Vagina (tissue), 2 donors: ENCODE data around the gene DAZAP1. TPM values are rescaled to one million over a fixed set of nuclear protein-coding genes. Genes with fewer than 3 reads are reported as not detected.

Experiments used
- DNase-seq, 2 donors: peaks; one replicate each; pipeline ENCODE4 v3.0.0-alpha.2; 2017; ENCODE audit errors: extremely low spot score in 2 of 2
- H3K27ac ChIP-seq: fragments of 200-600 bp; sonication (generic); one replicate; pipeline ENCODE4 v1.5.1; 2019
- H3K27me3 ChIP-seq: fragments of 200-600 bp; sonication (generic); one replicate; pipeline ENCODE4 v1.5.1; 2019
- H3K36me3 ChIP-seq, 2 donors: fragments of 200-600 bp; sonication (generic); one replicate each; pipeline ENCODE4 v1.5.1; 2017 to 2019
- H3K4me1 ChIP-seq: fragments of 200-600 bp; sonication (generic); one replicate; pipeline ENCODE4 v1.5.1; 2019
- H3K4me3 ChIP-seq, 2 donors: fragments of 200-600 bp; sonication (generic); 1 replicate in 1 of 2; 2 replicates in 1 of 2; pipeline ENCODE4 v1.5.1; 2016 to 2019
- H3K9me3 ChIP-seq: fragments of 200-600 bp; sonication (generic); one replicate; pipeline ENCODE4 v1.5.1; 2019
- POLR2A ChIP-seq, 2 donors: fragments of 450-650 bp; IDR thresholded peaks; one replicate each; pipeline ENCODE4 v1.6.1; 2017; ENCODE audit warnings: antibody characterized with exemption in 2 of 2, mild to moderate bottlenecking in 2 of 2, moderate library complexity in 2 of 2
- POLR2AphosphoS5 ChIP-seq, 2 donors: sonication (generic); formaldehyde crosslinking; IDR thresholded peaks; one replicate each; pipeline ENCODE4 v1.9.0; 2017; ENCODE audit warnings: antibody characterized with exemption in 2 of 2, mild to moderate bottlenecking in 2 of 2, low read depth in 1 of 2; ENCODE audit not compliant: insufficient read depth in 1 of 2
- intact Hi-C: fragments of 100-400 bp; cut with DNase I; formaldehyde crosslinking; loops from one replicate; pipeline ENCODE4 v1.15.1; 2023
- total RNA-seq: library from RNA; depleted of rRNA; stranded (reverse); fragments of >200 nt; gene quantifications from one replicate; pipeline ENCODE4 v1.2.3, GENCODE V29; 2016
- TF ChIP-seq, protein P1 (sequence below), 3 experiments: fragments of 450-650 bp in 2 of 3; fragments of 200-600 bp in 1 of 3; sonication (generic) in 1 of 3; IDR thresholded peaks; one replicate each; pipeline ENCODE4 v1.5.1; 2017 to 2019; ENCODE audit warnings: antibody characterized with exemption in 3 of 3, mild to moderate bottlenecking in 2 of 3, moderate library complexity in 2 of 3

Gene DAZAP1
- total RNA-seq, 1 donor from 2014 or later: 29.7 TPM

- TF ChIP-seq, protein P1, sequence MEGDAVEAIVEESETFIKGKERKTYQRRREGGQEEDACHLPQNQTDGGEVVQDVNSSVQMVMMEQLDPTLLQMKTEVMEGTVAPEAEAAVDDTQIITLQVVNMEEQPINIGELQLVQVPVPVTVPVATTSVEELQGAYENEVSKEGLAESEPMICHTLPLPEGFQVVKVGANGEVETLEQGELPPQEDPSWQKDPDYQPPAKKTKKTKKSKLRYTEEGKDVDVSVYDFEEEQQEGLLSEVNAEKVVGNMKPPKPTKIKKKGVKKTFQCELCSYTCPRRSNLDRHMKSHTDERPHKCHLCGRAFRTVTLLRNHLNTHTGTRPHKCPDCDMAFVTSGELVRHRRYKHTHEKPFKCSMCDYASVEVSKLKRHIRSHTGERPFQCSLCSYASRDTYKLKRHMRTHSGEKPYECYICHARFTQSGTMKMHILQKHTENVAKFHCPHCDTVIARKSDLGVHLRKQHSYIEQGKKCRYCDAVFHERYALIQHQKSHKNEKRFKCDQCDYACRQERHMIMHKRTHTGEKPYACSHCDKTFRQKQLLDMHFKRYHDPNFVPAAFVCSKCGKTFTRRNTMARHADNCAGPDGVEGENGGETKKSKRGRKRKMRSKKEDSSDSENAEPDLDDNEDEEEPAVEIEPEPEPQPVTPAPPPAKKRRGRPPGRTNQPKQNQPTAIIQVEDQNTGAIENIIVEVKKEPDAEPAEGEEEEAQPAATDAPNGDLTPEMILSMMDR (IDR thresholded peaks at IDR 0.05): no peak
- TF ChIP-seq POLR2AphosphoS5 (IDR thresholded peaks at IDR 0.05; ENCODE audit: insufficient read depth in 1 of 2, low read depth in 1 of 2): no peak
- TF ChIP-seq POLR2A (IDR thresholded peaks at IDR 0.05): no peak
- peaks cover 0 to 11% of the 10 kb centered on the region in 2 donors for H3K36me3 ChIP-seq
- no peaks in the 10 kb centered on the region for H3K27me3 ChIP-seq
- H3K27ac ChIP-seq: no peak overlapping the region
- no peaks in the 10 kb centered on the region for H3K9me3 ChIP-seq
- H3K4me1 ChIP-seq: peaks cover 4% of the 10 kb centered on the region
- no peak for DNase-seq
- intact Hi-C loops: no loop called here
- H3K4me3 ChIP-seq: no peak overlapping the region
Observed at GRCh38 chr19:1377965-1378785, 29.2 kb upstream of the DAZAP1 start.

DNA sequence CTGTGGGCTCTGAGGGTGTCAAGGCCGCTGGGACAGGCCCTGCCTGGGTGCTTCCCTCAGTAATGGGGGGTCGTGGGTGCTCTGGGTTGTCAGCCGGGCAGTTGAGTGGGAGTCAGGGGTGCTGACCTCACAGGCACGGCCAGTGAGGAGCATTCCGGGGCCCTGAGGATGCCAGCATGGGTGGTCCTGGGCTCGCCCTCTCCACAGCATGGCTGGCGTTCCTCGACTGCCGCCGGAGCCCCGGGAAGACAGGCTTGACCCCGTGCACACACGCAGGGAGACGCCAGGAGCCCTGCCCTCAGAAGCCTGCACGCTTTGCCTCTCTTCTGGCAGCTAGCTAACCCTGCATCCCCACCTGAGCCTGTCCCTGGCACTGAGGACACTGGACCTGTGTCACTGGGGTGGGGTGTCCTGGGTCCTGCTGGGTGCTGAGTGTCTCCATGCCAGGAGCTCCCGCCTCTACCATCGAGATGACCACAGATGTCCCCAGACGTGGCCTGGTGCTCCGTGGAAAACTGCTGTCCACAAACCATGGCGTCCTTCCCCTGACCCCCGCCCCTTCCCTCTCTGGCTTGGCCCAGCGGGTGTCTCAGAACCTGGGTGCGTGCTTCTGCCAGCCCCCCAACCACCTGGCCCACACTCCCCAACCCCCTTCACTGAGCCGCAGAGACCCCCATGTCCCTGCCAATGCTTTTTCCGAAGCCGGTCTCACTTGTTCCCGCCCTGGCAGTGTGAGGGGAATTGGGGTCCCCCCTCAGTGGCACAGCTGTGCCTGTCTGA lies 28.1 kb upstream of the DAZAP1 start:
- TF ChIP-seq POLR2A (IDR thresholded peaks at IDR 0.05): no peak
- TF ChIP-seq, protein P1 (IDR thresholded peaks at IDR 0.05): no peak
- no peak for TF ChIP-seq POLR2AphosphoS5 (IDR thresholded peaks at IDR 0.05; ENCODE audit: insufficient read depth in 1 of 2, low read depth in 1 of 2)
- Histone ChIP-seq H3K27ac (no peak overlapping the region), H3K9me3 (no peaks in the 10 kb centered on the region), H3K4me3 (no peak overlapping the region), H3K4me1 (peaks cover 8% of the 10 kb centered on the region), H3K27me3 (no peaks in the 10 kb centered on the region), H3K36me3 (peaks cover 0 to 2% of the 10 kb centered on the region in 2 donors)
- intact Hi-C loops: no loop called here
- DNase-seq: no peak

- no peaks in the 10 kb centered on the region for H3K9me3 ChIP-seq
- H3K4me3 ChIP-seq: no peak overlapping the region
- intact Hi-C loops: loop anchor here (10.0 kb wide), 1 partner anchor 105 kb away; the partner anchor contains the start of gene FAM174C
- H3K4me1 ChIP-seq: peaks cover 15% of the 10 kb centered on the region
- H3K27me3 ChIP-seq: no peaks in the 10 kb centered on the region
- H3K27ac ChIP-seq: no peak overlapping the region
- no peaks in the 10 kb centered on the region for H3K36me3 ChIP-seq
- DNase-seq: no peak
- TF ChIP-seq POLR2A (IDR thresholded peaks at IDR 0.05) (no peak), POLR2AphosphoS5 (IDR thresholded peaks at IDR 0.05; ENCODE audit: insufficient read depth in 1 of 2, low read depth in 1 of 2) (no peak)
- TF ChIP-seq, protein P1 (IDR thresholded peaks at IDR 0.05): no peak
Observed at GRCh38 chr19:1379961-1380489, 27.4 kb upstream of the DAZAP1 start.

DNA sequence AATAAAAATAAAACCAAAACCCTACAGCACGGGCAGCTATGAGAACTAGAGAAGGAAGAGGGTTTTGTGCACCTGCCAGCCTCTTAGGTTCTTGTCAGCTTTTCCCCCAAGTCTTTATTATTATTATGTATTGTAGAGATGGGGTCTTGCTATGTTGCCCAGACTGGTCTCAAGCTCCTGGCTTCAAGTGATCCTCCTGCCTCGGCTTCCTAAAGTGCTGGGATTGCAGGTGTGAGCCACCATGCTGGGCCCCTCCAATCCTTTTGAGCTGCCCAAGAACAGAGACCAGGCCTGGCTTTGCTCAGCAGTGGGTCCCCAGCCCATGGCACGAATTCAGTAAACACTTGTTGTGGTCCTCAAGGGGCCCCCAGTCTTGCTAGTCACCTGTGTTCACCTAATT lies 25.1 kb upstream of the DAZAP1 start:
- Histone ChIP-seq H3K27me3 (no peaks in the 10 kb centered on the region), H3K4me1 (peaks cover 36% of the 10 kb centered on the region), H3K36me3 (no peaks in the 10 kb centered on the region), H3K27ac (no peak overlapping the region), H3K9me3 (no peaks in the 10 kb centered on the region), H3K4me3 (no peak overlapping the region)
- no peak for DNase-seq
- TF ChIP-seq POLR2A (IDR thresholded peaks at IDR 0.05): no peak
- TF ChIP-seq POLR2AphosphoS5 (IDR thresholded peaks at IDR 0.05; ENCODE audit: insufficient read depth in 1 of 2, low read depth in 1 of 2): no peak
- TF ChIP-seq, protein P1 (IDR thresholded peaks at IDR 0.05): no peak
- intact Hi-C loops: loop anchor here (10.0 kb wide), 1 partner anchor 107 kb away; the partner anchor contains the start of gene FAM174C
